RWPE1 (cell line): ENCODE results near the gene DEAF1.

Experiments used
- CTCF ChIA-PET: fragments of 350-600 bp; sonication (Branson Sonifier 250); formaldehyde crosslinking; extraction: SDS; loops from one replicate; lab custom pipeline; 2021; lab: Yijun Ruan, JAX
- POLR2A ChIA-PET: fragments of 400-600 bp; formaldehyde crosslinking; extraction: SDS; loops from one replicate; lab custom pipeline; 2020; ENCODE audit warnings: antibody characterized with exemption; ENCODE audit not compliant: low non-redundant PET; lab: Yijun Ruan, JAX
- DNase-seq: peaks from one replicate; pipeline ENCODE4 v3.0.0; 2012; ENCODE audit warnings: low spot score
- H3K27ac ChIP-seq: fragments of 450-650 bp; 2 replicates; pipeline ENCODE4 v1.5.1; 2017
- TF ChIP-seq, protein P1 (sequence below): fragments of 450-650 bp; conservative IDR thresholded peaks from 2 replicates; pipeline ENCODE4 v1.5.1; 2017; ENCODE audit warnings: low read depth, mild to moderate bottlenecking

DEAF1 gene

DNA sequence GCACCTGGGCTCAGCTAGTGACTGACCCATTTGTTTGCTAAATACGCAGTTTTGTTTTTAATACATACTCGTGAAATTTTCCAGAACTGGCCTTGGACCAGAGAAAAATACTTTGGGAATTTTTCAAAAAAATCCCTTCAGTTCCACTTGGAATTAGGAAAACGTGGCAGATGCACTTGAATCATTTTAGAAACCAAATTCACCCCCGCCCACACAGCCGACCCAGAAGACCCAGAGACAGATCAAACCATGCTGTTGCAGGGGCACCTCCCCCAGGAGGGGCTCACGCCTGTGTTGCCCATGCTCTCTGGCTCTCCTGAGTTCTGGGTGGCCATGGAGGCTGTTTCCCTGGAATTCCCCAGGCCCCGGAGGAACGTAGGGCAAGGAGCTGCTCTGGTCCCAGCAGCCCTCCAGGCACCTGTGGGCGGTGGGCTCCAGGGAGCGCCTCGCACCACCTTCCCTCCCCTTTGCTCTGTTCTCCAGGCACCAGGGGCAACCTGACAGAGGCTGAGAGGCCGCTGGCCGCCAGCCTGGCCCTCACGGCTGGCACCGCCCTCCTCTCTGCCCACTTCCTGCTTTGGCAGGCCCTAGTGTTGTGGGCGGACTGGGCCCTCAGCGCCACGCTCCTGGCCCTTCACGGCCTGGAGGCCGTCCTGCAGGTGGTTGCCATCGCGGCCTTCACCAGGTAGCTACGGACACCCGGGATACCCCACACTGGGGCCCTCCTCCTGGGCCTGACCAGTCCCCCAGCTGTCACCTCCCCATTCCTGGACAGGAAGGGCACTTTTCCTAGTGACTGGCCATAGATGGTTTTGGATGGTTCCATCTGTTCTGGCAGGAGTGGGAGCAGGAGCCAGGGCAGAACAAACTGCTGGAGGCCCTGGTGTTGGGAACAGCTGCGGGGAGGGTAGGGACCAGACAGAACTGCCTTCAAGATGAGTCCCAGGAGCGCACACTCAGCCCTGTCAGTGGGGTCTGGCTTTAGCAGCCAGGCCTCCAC, 7.7 kb upstream of the DEAF1 start:
- ChIA-PET POLR2A (no interaction called here), CTCF (interaction anchor here (0.5 to 1.3 kb wide), 3 partner anchors 20 to 412 kb away, joined by 3 to 5 read pairs (median 3); no protein-coding TSS in a partner anchor)
- no peak for DNase-seq
- peak overlapping the region; percentile 97 for H3K27ac ChIP-seq
- TF ChIP-seq, protein P1, sequence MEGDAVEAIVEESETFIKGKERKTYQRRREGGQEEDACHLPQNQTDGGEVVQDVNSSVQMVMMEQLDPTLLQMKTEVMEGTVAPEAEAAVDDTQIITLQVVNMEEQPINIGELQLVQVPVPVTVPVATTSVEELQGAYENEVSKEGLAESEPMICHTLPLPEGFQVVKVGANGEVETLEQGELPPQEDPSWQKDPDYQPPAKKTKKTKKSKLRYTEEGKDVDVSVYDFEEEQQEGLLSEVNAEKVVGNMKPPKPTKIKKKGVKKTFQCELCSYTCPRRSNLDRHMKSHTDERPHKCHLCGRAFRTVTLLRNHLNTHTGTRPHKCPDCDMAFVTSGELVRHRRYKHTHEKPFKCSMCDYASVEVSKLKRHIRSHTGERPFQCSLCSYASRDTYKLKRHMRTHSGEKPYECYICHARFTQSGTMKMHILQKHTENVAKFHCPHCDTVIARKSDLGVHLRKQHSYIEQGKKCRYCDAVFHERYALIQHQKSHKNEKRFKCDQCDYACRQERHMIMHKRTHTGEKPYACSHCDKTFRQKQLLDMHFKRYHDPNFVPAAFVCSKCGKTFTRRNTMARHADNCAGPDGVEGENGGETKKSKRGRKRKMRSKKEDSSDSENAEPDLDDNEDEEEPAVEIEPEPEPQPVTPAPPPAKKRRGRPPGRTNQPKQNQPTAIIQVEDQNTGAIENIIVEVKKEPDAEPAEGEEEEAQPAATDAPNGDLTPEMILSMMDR, result no peak

DNA sequence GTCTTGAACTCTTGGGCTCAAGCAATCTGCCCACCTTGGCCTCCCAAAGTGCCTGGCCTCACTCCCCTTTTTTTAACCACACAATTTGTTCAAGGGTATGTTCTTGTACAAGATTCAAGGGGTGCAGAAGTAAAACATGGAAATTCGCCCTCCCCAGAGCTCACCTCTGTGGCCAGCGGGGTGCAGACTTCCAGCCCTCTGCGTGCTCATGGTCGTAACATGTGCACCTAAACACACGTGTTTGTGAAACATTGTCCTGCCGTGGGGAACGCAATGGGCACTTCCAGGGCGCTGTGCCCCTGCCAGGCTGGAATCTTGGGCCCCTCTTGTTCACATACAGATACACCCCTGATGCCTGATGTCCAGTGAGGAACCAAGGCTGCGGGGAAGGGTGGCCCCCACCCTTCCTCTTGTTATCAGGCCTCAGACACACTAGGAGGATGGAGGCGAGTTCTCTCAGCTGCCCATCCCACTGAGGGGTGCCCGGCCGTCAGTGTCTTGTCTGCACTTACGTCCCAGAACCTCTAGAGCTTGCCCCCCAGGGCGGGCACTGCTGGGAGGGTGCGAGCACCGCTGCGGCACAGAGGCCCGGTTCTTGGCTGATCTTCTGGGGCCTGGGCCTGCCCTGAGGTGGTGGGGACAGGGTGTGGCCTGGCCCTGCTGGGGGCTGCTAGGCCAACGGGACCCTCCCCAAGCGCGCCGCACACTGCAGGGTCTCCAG, 6.9 kb upstream of the DEAF1 start:
- ChIA-PET POLR2A (no interaction called here), CTCF (interaction anchor here (0.5 to 0.9 kb wide), 2 partner anchors 21 to 99 kb away, joined by 3 to 4 read pairs; no protein-coding TSS in a partner anchor)
- peak overlapping the region; percentile 97 for H3K27ac ChIP-seq
- TF ChIP-seq, protein P1, result no peak
- no peak for DNase-seq

GRCh38 chr11:699753-700152, 4.7 kb upstream of the DEAF1 start:
- H3K27ac ChIP-seq, result peak overlapping the region; percentile 97
- no peak for DNase-seq
- CTCF ChIA-PET, result interaction anchor here (0.7 kb wide), 1 partner anchor 1433 kb away, joined by 3 read pairs; no protein-coding TSS in a partner anchor
- POLR2A ChIA-PET, result no interaction called here
- TF ChIP-seq, protein P1, result no peak

- TF ChIP-seq, protein P1, result no peak
- peak overlapping the region; percentile 97 for H3K27ac ChIP-seq
- no peak for DNase-seq
- CTCF ChIA-PET, result interaction anchor here (0.6 to 1.7 kb wide), 2 partner anchors 29 to 37 kb away, joined by 4 read pairs; no protein-coding TSS in a partner anchor
- POLR2A ChIA-PET, result no interaction called here
Observed at GRCh38 chr11:699116-699508, 4.1 kb upstream of the DEAF1 start.

DNA sequence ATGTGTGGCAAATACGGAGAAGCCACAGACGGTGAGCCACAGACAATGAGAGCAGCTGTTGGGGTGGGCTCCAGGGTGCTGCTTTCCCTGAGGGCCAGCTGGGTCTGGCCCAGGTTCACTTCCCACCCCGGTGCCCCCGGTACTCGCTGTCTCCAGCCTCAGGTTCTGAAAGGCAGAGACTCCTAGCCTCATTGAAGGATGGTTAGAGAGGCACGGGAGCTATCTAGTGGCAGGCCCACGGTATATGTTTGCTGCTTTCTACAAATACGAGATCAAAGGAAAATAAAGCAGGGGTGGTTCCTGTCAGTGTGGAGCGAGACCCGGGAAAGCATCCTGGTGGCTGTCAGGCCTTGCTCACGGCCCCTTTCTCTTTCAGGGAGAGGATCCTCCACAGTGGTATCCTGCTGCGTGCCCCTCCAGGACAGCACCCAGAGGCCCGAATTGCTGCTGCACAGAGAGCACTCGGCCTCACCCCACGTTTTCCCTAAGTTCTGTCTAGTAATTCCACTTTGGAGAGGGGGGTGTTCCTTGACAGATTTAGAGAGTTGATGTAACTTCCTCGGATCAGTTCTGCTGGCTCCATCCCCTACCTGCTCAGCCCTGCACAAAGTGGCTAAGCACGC, 3.6 kb upstream of the DEAF1 start:
- ChIA-PET CTCF (interaction anchor here (0.6 to 1.7 kb wide), 3 partner anchors 8 to 37 kb away, joined by 4 read pairs; no protein-coding TSS in a partner anchor), POLR2A (no interaction called here)
- peak overlapping the region; percentile 97 for H3K27ac ChIP-seq
- TF ChIP-seq, protein P1, result no peak
- no peak for DNase-seq
